HG02759 (cell line): Measurements from ENCODE around the gene KIAA0753.
"Not testable (repeated sequence)": the region's sequence is repeated elsewhere in the genome, so short reads cannot be mapped to it uniquely, and the experiment has no call there.

Experiments
- ATAC-seq: cut with Tn5 transposase; IDR thresholded peaks from one replicate; pipeline ENCODE4 v1.9.1; 2021; ENCODE audit warnings: mild to moderate bottlenecking, moderate library complexity; ENCODE audit not compliant: unreplicated experiment

Gene KIAA0753

GRCh38 chr17:6669479-6670212 is 29.1 kb upstream of the KIAA0753 start:
- ATAC-seq: no peak

GRCh38 chr17:6668727-6669425 is 28.4 kb upstream of the KIAA0753 start:
- no peak for ATAC-seq

- no peak for ATAC-seq
Observed at GRCh38 chr17:6668219-6668618, 27.7 kb upstream of the KIAA0753 start.

- no peak for ATAC-seq
Observed at GRCh38 chr17:6667516-6667915, 27.0 kb upstream of the KIAA0753 start.

GRCh38 chr17:6666557-6666956 is 26.0 kb upstream of the KIAA0753 start:
- no peak for ATAC-seq

- ATAC-seq: no peak
Observed at GRCh38 chr17:6666077-6666521, 25.6 kb upstream of the KIAA0753 start.

- not testable (repeated sequence) for ATAC-seq
Observed at GRCh38 chr17:6663200-6663599, 22.7 kb upstream of the KIAA0753 start.

- ATAC-seq: no peak
Observed at GRCh38 chr17:6661464-6661848, 20.9 kb upstream of the KIAA0753 start.

- peak; percentile 69 for ATAC-seq
Observed at GRCh38 chr17:6660805-6661463, 20.4 kb upstream of the KIAA0753 start.

- no peak for ATAC-seq
Observed at GRCh38 chr17:6660101-6660500, 19.6 kb upstream of the KIAA0753 start.

- ATAC-seq: not testable (repeated sequence)
Observed at GRCh38 chr17:6658411-6658810, 17.9 kb upstream of the KIAA0753 start.

GRCh38 chr17:6657633-6658287 is 17.2 kb upstream of the KIAA0753 start:
- ATAC-seq: no peak

- ATAC-seq: not testable (repeated sequence)
Observed at GRCh38 chr17:6656797-6657632, 16.5 kb upstream of the KIAA0753 start.

- not testable (repeated sequence) for ATAC-seq
Observed at GRCh38 chr17:6655732-6656361, 15.3 kb upstream of the KIAA0753 start.

- no peak for ATAC-seq
Observed at GRCh38 chr17:6654841-6655731, 14.6 kb upstream of the KIAA0753 start.

- peak; percentile 15 for ATAC-seq
Observed at GRCh38 chr17:6651919-6652452, 11.5 kb upstream of the KIAA0753 start.

GRCh38 chr17:6651354-6651918 is 10.9 kb upstream of the KIAA0753 start, which contains the start of the genes C17orf100 and MED31:
Gene C17orf100 (plus strand): TSS chr17:6651762. CDS start chr17:6651914, 152 bp downstream.
Gene MED31 (minus strand): TSS chr17:6651605. CDS start chr17:6651528, 77 bp downstream.
- ATAC-seq: peak; percentile 95

GRCh38 chr17:6648181-6648580 is 7.7 kb upstream of the KIAA0753 start:
- ATAC-seq: no peak
